HG03108 (cell line): ENCODE results near the gene CAND2.
A peak's percentile ranks its signal among the peaks of the same experiment; 100 is the strongest.
"Not testable (repeated sequence)": the region's sequence is repeated elsewhere in the genome, so short reads cannot be mapped to it uniquely, and the experiment has no call there.

ENCODE experiments used
- ATAC-seq: cut with Tn5 transposase; IDR thresholded peaks from one replicate; pipeline ENCODE4 v1.9.1; 2021; ENCODE audit warnings: moderate library complexity; ENCODE audit not compliant: unreplicated experiment

The CAND2 gene

GRCh38 chr3:12828751-12829150 lies 32.3 kb downstream of the CAND2 start:
- ATAC-seq: no peak

- ATAC-seq: no peak
These were observed 32.9 kb downstream of the CAND2 start for GRCh38 chr3:12829404-12829803.

- ATAC-seq: no peak
These were observed 33.7 kb downstream of the CAND2 start for GRCh38 chr3:12829886-12830784.

- no peak for ATAC-seq
These were observed 34.3 kb downstream of the CAND2 start for GRCh38 chr3:12830785-12831156.

GRCh38 chr3:12831301-12831866 lies 34.9 kb downstream of the CAND2 start:
- ATAC-seq: no peak

- no peak for ATAC-seq
These were observed 36.1 kb downstream of the CAND2 start for GRCh38 chr3:12832350-12833221.

- ATAC-seq: no peak
These were observed 37.0 kb downstream of the CAND2 start for GRCh38 chr3:12833222-12834161.

GRCh38 chr3:12835052-12835665 lies 38.7 kb downstream of the CAND2 start:
- no peak for ATAC-seq

GRCh38 chr3:12837295-12837986 lies 41.0 kb downstream of the CAND2 start:
- ATAC-seq: no peak

GRCh38 chr3:12838179-12838965 lies 41.9 kb downstream of the CAND2 start:
- ATAC-seq: no peak

GRCh38 chr3:12839156-12839946 lies 42.9 kb downstream of the CAND2 start:
- ATAC-seq: no peak

GRCh38 chr3:12840148-12840547 lies 43.7 kb downstream of the CAND2 start:
- not testable (repeated sequence) for ATAC-seq

- ATAC-seq: peak; percentile 16
These were observed 44.2 kb downstream of the CAND2 start for GRCh38 chr3:12840591-12841148.

GRCh38 chr3:12841149-12841969 lies 44.9 kb downstream of the CAND2 start, which contains the start of gene RPL32:
Gene RPL32, minus strand, starts transcription at chr3:12841565. Its CDS starts 1,328 bp downstream, at chr3:12840237.
- peak; percentile 87 for ATAC-seq

- no peak for ATAC-seq
These were observed 45.5 kb downstream of the CAND2 start for GRCh38 chr3:12841970-12842328.

- ATAC-seq: no peak
These were observed 46.0 kb downstream of the CAND2 start for GRCh38 chr3:12842469-12842868.

- ATAC-seq: no peak
These were observed 49.3 kb downstream of the CAND2 start for GRCh38 chr3:12845811-12846210.
